ENCODE results near the gene C4orf50. TPM values are rescaled to one million over a fixed set of nuclear protein-coding genes. Genes with fewer than 3 reads are reported as not detected.

The C4orf50 gene
- total RNA-seq, 1 experiment from 2014 or later: 0.17 TPM

DNA sequence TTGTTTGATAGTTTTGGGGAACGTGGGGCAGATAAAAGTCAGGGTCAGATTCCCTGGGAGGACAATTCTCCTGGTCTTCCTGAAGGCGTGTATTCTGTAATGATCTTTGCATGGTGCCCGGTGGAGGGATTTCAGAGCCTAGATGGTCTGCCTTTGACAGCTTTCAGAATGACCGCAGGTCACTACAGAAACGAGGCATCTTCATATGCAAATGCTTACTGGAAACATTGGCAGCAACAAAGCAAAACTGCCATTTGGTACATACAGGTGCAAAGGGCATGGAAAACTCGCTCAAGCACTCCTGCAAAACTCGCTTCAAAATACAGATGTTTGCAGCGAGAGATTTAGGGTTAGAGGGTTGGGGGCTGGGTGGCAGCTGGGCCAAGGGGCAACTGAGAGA is 8.8 kb downstream of the C4orf50 start:
- H3T11ph ChIP-seq (ENCODE audit: low read length): no peak overlapping the region
- no peak overlapping the region for H3K4ac ChIP-seq (ENCODE audit: low read depth, low read length)
- no peak overlapping the region for H2BK5ac ChIP-seq (ENCODE audit: insufficient read length, low read length)
- no CpG with 5 or more reads among the region's 8 CpGs for WGBS (ENCODE audit: extremely low coverage, insufficient read length, low lambda C conversion rate)
- H2AK5ac ChIP-seq (ENCODE audit: insufficient read length, low read length): no peak overlapping the region
- H3K27ac Mint-ChIP-seq: no peak overlapping the region; a peak in 1 of 7 replicates
- H3K79me1 ChIP-seq (ENCODE audit: insufficient read depth, low read depth, low read length, poor library complexity, severe bottlenecking): no peaks in the 10 kb centered on the region
- no peak overlapping the region for H3K14ac ChIP-seq (ENCODE audit: insufficient read depth, low read length)
- peaks cover 0 to 3% of the 10 kb centered on the region in 2 experiments; a peak in 1 of 5 replicates for H3K9me3 Mint-ChIP-seq
- no peak overlapping the region for H3K4me2 ChIP-seq (ENCODE audit: insufficient read depth, insufficient read length, low read length)
- no peaks in the 10 kb centered on the region for H3K23me2 ChIP-seq (ENCODE audit: insufficient read length, low read depth, low read length, poor library complexity, severe bottlenecking)
- DNase-seq: no peak
- H4K91ac ChIP-seq (ENCODE audit: insufficient read length, low read depth, low read length): no peak overlapping the region
- no peak overlapping the region for H3K56ac ChIP-seq (ENCODE audit: insufficient read length, low read depth, low read length)
- no peak overlapping the region for H3K9ac ChIP-seq (ENCODE audit: extremely low read depth, insufficient read length, low read length)
- no peak overlapping the region for H2BK12ac ChIP-seq (ENCODE audit: insufficient read length, low read depth, low read length)
- H2AFZ ChIP-seq (ENCODE audit: low read length): no peak overlapping the region
- no peak for TF ChIP-seq CTCF (conservative IDR thresholded peaks at IDR 0.05)
- no peaks in the 10 kb centered on the region for H3K79me2 ChIP-seq (ENCODE audit: insufficient read depth, low read length)
- no peak overlapping the region for H4K8ac ChIP-seq (replicated peaks; ENCODE audit: insufficient read length, low read depth, low read length)
- no peak overlapping the region for H3K4me3 Mint-ChIP-seq
- no peaks in the 10 kb centered on the region for H3K9me3 ChIP-seq (ENCODE audit: control insufficient read depth, low read depth, low read length)
- H2BK20ac ChIP-seq (ENCODE audit: low read depth, low read length, poor library complexity, severe bottlenecking): no peak overlapping the region
- H2BK120ac ChIP-seq (ENCODE audit: low read depth, low read length, poor library complexity, severe bottlenecking): no peak overlapping the region
- H4K5ac ChIP-seq (ENCODE audit: insufficient read length, low read depth, low read length): no peak overlapping the region
- no peak overlapping the region for H3K23ac ChIP-seq (ENCODE audit: insufficient read length, low read depth, low read length)
- peaks cover 35% of the 10 kb centered on the region for H3K27me3 Mint-ChIP-seq (ENCODE audit: low read depth)
- H3K27me3 ChIP-seq (ENCODE audit: insufficient read depth, low read length): peaks cover 2% of the 10 kb centered on the region; the same call in 1 of the 2 replicates
- H3K18ac ChIP-seq (ENCODE audit: insufficient read length, low read depth, low read length): no peak overlapping the region
- no peak overlapping the region for H2BK15ac ChIP-seq (ENCODE audit: low read depth, low read length)
- H3K4me1 Mint-ChIP-seq: peaks cover 19 to 21% of the 10 kb centered on the region in 2 experiments
- no peaks in the 10 kb centered on the region for H3K4me1 ChIP-seq (ENCODE audit: insufficient read depth, low read length)
- no peak overlapping the region for H3K27ac ChIP-seq (ENCODE audit: insufficient read length, low read depth, low read length)
- H4K20me1 ChIP-seq (ENCODE audit: control insufficient read depth, insufficient read depth, insufficient read length): no peaks in the 10 kb centered on the region
- H3K36me3 Mint-ChIP-seq (ENCODE audit: insufficient read depth in 1 of 3, low read depth in 3 of 3): peaks cover 0 to 2% (median 0%) of the 10 kb centered on the region in 3 experiments; a peak in 2 of 7 replicates

Measured in H9 (cell line).